Right hindlimb (tissue), 1 donor: ENCODE measurements around the gene PPCDC.

ENCODE experiments used
- DNase-seq: peaks from one replicate; pipeline ENCODE4 v3.0.0-alpha.2; 2018

Gene PPCDC

DNA sequence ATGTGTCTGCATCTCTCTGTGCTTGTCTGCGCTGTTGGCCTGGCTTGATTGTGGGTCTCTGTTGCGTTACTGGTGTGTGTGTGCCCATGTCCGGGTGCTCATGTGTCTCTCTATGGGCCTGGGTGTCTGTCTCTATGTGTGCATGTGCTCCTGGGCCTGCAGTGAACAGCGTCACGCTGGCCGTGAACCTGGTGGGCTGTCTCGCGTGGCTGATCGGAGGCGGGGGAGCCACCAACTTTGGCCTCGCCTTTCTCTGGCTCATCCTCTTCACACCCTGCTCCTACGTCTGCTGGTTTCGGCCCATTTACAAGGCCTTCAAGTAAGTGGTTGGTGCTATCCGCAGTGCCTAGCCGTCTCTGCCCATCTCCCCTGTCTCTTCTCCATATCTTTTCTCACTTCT, 7.0 kb upstream of the PPCDC start:
- no peak for DNase-seq

DNA sequence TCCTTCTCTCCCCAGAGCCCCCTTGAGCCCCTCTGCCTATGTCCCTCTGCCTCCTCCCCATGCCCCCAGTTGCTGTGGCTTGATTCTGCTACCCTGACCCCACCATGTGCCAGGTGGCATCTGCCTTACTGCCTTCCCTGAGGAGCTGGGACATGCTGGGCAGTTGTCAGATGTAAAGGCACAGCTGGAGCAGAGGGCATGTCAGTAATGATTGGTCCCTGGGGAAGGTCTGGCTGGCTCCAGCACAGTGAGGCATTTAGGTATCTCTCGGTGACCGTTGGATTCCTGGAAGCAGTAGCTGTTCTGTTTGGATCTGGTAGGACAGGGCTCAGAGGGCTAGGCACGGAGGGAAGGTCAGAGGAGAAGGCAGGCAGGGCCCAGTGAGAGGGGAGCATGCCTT, 3.5 kb upstream of the PPCDC start:
- DNase-seq, result no peak

DNA sequence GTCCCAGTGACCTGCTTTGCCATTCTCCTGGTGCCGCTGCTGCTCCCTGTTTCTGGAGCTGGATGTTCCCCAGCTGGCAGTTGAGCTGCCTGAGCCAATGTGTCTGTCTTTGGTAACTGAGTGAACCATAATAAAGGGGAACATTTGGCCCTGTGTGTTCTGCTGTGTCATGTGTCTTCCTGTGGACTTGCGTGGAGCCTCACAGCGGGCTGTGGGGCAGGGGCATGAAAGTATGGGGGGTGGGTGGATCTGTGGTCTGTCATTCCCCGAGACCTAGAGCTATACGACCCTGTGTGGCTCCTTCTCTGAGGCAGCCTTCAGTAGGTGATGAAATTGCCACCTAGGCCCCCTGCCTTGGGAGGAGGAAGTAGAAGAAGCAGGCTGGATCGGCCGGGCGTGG, 2.0 kb upstream of the PPCDC start:
- no peak for DNase-seq

DNA sequence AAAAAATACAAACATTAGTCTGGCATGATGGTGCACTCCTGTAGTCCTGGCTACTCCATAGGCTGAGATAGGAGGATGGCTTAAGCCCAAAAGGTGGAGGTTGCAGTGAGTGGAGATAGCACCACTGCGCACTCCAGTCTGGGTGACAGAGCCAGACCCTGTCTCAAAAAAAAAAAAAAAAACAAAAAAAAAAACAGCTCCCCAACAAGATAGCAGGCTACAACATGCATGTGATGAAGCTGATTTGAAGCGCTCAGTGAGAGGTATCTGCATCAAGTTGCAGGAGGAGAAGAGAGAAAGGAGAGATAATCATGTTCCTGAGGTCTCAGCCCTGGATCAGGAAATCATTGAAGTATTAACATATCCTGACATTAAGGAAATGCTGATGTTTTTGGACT, 608 bp upstream of the PPCDC start:
- DNase-seq, result no peak

DNA sequence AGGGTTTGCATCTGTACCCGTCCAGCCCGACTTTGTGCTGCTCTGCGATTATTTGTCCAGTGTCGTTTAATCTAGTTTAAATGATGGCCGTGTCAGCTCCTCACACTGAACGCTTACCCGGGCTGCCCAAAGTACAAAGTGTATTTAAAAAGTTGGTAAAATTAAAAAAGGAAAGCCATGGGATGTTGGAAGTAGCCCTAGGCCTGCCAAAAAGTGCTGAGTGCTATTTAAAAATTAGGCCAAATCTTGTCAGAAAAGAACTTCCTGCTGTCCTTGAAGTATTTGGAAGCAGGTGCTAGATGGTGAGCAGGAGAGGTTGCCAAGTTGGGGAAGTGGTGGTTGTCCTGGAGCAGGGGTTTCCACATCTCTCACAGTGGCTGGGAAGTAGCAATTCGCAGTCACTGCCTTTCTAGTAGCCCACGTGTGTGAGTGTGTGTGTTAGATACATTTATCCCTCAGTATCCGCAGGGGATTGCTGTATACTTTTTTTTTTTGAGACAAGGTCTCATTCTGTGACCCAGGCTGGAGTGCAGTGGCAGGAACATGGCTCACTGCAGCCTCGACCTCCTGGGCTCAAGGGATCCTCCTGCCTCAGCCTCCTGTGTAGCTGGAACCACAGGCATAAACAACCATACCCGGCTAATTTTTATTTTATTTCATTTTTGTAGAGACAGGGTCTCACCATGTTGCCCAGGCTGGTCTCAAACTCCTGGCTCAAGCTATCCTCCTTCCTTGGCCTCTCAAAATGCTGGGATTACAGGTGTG, 664 bp downstream of the PPCDC start:
- DNase-seq, result no peak

DNA sequence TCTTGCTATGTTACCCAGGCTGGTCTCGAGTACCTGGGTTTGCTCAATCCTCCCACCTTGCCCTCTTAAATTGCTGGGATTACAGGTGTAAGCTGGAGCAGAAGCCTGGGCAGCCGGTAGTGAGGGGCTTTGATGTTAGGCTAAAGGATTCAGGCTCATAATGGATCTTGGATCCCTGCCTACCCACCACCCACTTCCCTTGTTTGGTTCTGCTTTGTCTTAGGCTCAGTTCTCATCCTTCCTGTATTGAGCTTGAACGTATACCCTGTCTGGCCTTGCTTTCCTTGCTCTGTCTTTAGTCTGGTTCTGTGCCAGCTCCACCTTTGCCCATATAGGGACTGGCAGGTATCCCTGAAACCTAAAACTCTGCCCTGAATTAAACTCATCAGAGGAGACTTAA, 1.7 kb downstream of the PPCDC start:
- no peak for DNase-seq

DNA sequence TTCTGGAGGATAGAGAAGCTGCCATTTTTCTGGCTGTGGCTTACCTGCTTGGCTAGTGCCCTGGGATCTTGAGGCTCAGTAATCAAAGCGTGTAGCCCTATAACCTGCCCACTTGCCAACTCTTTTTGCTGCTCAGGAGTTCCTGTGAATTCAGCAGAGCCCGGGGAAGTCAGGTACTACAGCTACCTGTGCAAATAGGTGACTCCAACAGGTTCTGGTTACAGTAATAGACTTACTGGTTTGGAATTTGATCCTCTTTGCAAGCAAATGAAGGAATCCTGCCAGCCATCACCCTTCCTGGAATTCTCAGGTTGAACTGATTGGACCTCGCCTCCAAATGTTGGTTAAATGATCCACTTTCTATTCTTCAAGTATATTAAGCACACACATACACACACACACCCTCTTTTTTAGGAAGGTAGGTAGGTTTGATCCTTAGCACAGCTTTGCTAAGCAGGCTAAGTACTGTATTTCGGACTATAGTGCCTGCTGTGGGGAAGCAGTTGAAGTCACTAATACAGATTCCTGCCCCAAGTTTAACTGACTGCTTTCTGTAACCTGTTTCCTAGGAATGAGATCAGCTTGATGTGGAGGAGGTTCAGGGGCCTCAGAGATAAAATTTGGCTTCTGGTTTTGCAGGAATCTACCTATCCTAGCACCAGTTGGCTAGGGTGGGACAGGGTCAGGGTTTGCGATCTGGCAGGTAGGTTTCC, 2.3 kb downstream of the PPCDC start:
- no peak for DNase-seq

DNA sequence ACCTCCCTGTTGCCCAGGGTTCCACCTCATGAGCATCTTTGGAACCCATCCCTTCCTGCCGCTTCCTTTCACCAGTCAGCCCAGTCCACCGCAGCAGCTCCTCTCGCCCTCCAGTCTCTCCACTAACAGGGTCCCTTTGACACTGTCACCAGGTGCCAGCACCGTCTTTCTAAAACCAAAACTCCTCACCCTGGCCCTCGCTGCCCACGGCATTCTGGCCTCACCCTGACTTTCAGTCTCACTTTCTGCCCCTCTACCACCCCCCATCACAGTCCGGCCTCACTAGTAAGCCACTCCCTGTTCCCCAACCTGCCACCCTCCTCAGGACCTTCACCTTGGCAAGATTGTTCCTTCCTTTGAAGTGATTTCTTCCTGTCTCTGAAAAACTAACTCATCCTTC, 4.2 kb downstream of the PPCDC start:
- no peak for DNase-seq

DNA sequence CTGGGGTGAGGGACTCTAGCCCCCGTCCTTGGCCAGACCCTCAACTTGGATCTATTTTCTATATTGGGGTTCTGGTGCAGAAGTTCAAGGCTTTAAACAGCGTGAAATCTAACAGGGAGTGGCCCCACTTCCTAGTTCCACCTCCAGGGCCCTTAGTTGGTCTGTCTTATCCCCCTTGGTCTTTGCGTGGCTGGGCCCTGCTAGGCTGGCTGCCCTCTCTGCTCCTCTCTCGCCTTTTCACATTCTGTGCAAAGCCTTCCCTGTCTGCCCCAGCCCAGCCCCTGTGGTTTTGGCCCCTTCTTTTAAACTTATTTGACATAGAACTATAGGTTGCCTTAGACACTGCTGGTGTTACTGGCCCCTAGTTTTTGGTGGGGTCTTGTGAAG, 5.6 kb downstream of the PPCDC start:
- DNase-seq, result no peak

DNA sequence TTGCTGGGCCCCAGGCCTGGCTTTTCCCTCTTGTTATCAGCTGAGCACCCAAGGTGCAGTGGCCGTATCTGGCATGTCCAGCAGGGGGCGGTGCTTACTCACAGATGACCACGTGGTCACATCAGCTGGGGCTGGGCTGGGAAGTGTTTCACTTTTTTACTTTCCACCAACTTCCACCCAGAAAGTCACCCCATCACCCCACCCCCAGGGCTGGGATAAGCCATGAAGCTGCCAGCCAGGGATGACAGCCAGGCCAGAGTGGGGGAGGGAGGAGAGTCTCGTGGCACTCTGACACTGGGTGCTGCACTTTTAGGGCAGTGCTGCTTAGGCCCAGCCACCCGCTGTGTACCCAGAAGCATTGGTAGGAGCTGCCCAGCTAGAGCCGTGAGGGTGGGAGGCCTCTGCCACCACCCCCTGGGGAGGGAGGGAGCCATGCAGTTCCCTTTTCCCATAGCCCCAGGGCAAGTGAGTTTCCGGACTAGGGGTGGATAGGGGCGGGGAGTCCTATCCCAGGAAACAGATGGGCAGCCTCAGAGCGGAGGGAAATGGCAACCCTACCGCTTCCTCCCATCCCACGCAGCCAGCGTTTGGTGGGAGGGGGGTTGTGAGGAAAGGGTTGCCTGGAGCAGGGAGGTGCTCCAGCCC, 6.1 kb downstream of the PPCDC start:
- peak; percentile 92 for DNase-seq

DNA sequence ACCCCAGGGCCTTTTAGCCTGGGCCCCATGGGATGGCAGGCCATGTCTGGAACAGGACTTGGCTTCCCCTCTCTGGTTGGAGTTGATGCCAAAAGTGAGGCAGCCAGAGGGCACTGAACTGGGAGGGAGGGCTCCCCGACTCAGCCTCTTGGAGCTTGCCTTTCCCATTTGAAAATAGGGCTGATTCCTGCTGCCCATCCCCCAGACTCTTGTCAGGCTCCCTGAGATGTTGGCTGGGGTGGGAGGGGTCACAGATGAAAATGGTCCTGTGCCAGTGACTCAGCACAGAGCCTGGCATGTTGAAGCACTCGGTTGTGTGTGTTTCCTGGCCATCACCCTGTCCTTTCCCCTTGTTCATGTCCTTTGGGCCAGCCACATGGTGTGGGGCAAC, 6.6 kb downstream of the PPCDC start:
- no peak for DNase-seq

DNA sequence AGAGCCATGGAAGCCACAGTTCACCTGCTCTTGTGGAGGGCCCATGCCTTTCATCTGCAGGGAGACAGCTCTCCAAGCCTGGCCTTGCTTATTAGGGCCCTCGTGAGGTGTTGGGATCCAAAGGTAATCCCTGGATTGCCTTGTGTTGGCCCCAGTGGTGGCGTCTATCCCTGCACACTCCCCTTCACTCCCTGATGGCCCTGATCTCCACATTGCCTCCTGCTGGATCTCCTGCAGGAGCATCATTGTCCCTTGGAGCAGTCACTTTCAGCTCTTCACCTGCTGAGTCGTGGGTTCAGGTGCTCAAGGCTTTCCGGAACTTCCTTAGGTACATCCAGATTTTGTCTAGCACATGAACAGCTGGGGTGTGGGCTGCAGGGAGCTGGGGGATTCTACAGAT, 7.0 kb downstream of the PPCDC start:
- DNase-seq, result no peak

DNA sequence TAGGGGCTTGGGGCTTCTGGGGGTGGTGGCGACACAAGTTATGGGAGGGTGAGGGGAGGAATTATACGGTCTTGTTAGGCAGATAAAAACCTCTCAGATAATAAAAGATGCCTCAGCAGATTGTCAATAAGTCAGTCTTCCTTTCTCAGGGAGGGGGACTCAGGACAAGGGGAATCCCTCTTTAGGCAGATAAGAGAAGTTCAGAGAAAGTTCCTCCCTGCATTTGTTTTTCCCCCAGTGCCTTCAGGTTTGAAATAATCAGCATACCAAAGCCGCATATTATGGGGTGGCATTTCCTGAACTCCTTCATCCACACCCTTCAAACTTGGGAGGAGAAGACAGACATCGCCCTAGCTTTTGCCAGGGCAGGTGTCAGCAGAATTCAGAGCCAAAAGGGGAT, 8.5 kb downstream of the PPCDC start:
- no peak for DNase-seq

DNA sequence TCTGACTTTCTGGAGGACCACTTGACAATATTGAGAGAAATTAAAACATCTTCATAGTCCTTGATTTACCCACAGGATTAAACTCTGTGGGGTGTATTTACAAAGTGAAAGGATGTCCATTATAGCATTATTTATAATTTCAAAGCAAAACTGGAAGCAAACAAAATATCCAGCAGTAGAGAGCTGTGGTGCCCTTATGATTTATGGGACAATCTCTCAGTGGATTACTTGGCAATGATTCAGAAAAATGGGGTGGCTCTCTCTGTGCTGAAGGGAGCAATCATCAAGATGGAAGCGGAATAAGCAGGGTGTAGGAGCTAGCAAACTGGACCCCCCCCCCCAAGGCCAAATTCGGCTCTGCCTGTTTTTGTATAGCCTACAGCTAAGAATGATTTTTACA, 9.0 kb downstream of the PPCDC start:
- DNase-seq, result no peak

DNA sequence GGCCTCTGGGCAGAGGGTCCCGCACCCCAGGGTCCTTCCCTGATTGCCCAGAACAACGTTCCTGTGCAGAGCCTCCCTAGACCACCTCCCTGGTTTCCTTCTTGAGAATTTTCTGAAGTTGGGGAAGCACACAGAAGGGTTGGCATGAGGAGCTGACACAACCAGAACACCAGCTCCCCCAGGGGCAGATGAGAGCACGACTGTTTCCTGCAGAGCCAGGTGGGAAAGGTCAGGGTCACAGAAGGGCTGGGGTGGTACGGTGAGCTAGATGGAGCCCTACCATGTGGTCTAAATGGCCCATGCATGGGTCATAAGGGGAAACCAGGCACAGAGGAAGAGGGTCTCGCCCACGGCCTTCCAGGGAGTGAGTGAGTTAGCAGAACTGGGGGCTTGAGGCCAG, 10.4 kb downstream of the PPCDC start:
- DNase-seq, result no peak

DNA sequence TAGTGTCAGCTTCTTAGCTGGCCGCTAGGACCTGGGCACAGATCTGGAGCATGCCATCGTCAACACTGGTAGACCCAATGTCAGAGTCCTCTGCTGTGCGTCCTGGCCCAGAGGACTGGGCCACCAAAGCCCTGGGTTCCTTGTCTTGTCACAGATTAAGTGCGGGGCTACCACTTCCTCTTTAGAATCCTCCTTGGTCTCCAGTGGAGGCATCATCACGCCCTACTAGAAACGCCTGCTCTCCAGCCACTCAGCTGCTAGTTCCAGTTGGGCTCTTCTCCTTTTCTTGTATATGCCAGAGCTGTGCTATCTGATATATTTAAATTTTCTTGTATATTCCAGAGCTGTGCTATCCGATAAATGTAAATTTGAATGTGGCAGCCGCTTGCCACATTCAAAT, 11.2 kb downstream of the PPCDC start:
- no peak for DNase-seq

DNA sequence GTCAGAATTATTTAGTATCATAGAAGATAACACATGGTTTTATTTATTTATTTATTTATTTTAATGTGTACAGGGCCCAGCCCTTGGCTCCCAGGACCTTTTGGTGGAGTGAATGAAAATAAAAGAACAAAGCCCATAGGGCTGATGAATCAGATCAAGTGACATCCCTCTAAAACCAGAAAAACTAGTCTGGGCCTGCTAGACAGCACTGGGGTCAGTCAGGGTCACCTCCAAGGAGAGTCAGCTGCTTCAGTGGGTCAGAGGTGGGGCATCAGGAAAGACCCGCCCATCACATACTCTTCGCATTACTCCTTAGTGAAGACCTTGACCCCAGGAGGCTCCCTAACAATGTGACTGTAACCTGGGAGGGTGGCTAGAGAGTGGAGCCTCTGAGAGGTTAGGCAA, 12.8 kb downstream of the PPCDC start:
- DNase-seq, result no peak

DNA sequence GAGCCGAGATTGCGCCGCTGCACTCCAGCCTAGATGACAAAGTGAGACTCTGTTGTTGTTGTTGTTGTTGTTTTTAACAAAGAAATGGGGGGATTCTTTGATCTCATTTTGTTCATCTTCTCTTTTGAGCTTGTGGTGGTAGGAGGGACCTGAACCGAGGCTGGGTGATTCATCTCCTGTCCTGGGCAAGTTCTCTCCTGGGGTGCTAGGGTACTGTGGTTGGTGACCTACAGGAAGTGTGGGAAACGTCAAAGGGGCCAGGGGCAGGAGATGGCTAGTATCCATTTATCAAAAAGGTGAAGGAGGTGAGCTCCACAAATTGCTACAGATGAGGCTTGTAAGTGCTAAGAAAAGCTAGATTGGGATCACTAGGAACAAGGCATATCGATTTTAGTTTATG, 14.3 kb downstream of the PPCDC start:
- DNase-seq, result no peak

DNA sequence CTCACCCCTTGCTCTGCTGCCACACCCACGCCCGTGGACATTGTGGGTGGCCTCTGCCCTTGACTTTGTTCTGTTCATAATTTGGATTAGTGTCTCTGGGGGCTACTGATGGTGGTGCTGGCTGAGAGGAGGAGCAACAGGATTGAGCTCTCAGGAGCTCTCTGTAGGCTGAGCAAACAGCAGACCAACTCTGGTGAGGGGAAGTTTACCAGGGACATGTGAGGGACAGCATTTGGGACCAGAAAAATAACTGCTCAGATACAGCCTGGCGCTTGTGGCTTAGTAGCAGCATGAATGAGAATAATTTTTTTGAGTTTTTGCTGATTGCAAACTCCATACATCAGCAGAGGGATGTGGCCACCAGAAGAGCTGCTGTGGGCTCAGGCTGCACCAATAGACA, 14.8 kb downstream of the PPCDC start:
- DNase-seq, result no peak

DNA sequence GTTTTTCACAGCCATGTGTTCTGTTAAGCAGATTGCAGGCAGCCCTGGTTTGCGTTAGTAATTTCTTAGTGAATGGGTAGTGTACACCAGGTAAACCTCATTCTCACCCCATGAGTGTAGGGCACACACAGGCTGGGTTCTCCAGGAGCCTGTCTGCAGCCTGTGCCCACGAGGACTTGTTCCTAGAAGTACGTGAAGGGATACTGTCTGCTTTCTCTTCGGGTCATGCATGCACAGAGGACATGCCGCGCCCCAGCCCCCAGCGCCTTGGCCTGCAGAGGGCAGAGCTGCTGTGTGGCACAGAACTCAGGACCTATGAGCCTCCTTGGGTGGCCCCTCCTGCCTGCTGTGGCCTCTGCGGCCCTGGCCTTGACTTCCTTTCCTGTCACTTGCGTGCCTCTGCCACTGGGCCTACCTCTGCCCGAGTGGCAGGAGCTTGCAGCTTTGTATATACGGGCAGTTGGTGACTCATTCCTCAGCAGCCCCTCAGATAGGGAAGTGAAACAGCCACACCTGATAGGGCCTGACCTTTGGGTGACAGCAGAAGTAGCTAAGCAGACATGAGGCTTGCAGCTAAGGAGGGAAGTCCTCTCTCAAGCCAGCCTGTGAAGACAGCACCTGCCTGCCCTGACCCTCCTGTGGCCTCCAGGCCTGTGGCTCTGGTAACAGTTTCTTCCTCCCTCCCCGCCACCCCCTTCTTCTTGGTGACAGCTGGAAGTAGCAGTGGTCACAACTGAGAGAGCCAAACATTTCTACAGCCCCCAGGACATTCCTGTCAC, 19.5 kb downstream of the PPCDC start:
- DNase-seq, result peak; percentile 63

DNA sequence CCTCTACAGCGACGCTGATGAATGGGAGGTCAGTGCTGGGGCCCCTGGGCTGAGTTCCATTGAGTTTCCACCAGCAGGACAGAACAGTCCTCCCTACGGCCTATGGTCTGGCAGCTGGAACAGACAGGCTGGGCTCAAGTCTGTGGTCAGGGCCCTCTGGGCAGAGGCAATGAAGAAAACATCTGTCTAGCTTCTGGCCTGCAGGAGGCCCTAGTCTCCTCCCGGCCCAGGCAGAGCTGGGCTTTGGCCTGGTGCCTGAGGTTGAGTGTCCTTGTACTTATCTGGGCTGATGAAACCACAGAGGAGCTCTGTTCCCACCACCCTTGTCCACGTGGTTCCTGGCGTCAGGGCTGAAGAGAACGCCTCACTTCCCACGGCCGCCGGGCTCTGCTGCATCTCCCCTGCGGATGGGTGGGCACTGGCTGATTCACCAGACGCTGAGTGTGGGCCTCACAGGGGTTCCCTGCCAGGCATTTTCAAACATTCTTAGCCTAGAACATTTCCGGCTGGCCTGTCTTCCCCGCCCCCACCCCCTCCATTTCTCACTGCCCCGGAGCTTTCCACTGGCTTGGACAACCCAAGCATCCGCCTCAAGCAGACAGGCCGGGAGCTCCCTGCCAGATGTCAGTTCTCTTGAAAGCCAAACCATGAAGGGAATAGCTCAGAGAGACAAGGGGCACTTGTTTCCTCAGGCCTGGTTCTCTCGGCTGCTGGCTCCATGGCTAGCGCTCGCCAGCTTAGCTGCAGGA, 20.3 kb downstream of the PPCDC start:
- peak; percentile 95 for DNase-seq

DNA sequence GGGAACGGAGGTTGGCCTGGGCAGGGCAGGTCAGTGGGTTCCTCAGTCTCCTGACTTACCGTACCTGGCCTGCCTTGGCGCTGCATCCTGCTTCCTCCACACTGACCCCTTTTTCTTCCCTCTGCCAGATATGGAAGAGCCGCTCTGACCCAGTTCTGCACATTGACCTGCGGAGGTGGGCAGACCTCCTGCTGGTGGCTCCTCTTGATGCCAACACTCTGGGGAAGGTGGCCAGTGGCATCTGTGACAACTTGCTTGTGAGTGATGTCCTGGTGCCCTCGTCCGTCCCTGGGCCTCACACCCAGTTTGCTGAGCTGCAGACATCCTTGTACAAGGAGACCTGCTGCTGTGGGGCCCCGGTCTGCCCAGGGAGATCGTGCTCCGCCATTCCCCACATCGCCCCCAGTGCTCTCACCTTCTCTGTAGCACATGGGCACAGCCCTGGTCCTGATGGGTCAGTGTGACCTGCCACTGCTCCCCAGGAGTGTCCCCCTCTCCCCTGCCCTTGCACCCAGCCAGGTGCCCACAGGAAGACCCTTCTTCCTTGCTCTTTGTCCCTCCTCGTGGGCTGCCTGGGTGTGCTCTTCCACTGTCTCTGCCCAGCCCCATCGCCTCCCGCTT, 21.0 kb downstream of the PPCDC start:
- DNase-seq, result no peak
